ENCODE measurements around the gene EHHADH. TPM values are rescaled to one million over a fixed set of nuclear protein-coding genes. Genes with fewer than 3 reads are reported as not detected.

Gene EHHADH
- total RNA-seq, 1 experiment from 2014 or later = 10.7 TPM

DNA sequence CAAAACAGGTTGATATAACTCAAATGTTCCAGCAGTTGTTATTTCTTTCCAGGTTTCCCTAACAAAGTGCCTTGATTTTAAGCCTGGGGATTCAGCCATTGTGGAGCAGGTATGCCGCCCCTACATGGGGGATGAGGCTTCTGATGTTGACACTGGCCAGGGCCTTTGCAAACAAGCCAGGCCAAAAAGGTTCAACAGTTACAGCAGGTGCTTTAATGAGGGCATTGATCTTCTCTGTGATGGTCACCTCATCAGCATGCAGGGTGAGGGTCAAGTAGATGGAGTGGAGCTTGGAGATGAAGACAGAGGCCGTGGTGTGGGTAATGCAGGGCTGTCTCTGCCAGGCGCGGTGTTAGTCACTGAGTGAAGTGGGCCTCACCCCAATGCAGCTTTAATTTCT is 22.6 kb upstream of the EHHADH start:
- Histone ChIP-seq H3K4me1 (ENCODE audit: control insufficient read depth in 1 of 2, insufficient read depth in 2 of 2, low read length in 2 of 2) (peaks cover 0 to 8% of the 10 kb centered on the region in 2 experiments; a peak in 2 of 4 replicates), H3K79me2 (ENCODE audit: insufficient read depth, low read length) (no peaks in the 10 kb centered on the region), H2AFZ (ENCODE audit: low read depth, low read length, poor library complexity, severe bottlenecking) (no peak overlapping the region), H3K4me2 (ENCODE audit: low read length) (no peak overlapping the region), H3K36me3 (ENCODE audit: control insufficient read depth in 1 of 2, insufficient read depth in 2 of 2, low read length in 2 of 2) (no peaks in the 10 kb centered on the region), H3K9me2 (ENCODE audit: insufficient read depth) (no peaks in the 10 kb centered on the region), H3K9me3 (ENCODE audit: control insufficient read depth in 1 of 2, insufficient read depth in 1 of 2, low read depth in 1 of 2, low read length in 2 of 2) (no peaks in the 10 kb centered on the region), H3K27me3 (ENCODE audit: insufficient read depth, low read length) (peaks cover 6% of the 10 kb centered on the region; the same call in 1 of the 2 replicates), H3K4me3 (replicated peaks in 1 of 2; ENCODE audit: low read depth in 1 of 2, low read length in 2 of 2) (no peak overlapping the region), H3K27ac (ENCODE audit: low read depth, low read length) (no peak overlapping the region), H4K20me1 (ENCODE audit: insufficient read depth) (no peaks in the 10 kb centered on the region), H3K9ac (ENCODE audit: low read length) (no peak overlapping the region)
- no TSS peak for BruUV-seq (replicated peaks)
- intact Hi-C loops (cut with micrococcal nuclease) = no loop called here
- CTCF ChIA-PET = no interaction called here
- RAD21 ChIA-PET (ENCODE audit: low non-redundant PET in 1 of 2, low total read pairs in 2 of 2, uncharacterized antibody in 2 of 2, unreplicated experiment in 2 of 2) = no interaction called here
- no peak for TF ChIP-seq CEBPB (IDR thresholded peaks at IDR 0.05; ENCODE audit: low read depth)
- TF ChIP-seq YY1 (IDR thresholded peaks at IDR 0.05; ENCODE audit: extremely low read depth, insufficient replicate concordance, low read depth, low read length) = no peak
- TF ChIP-seq EZH2 (IDR thresholded peaks at IDR 0.05) = no peak
- TF ChIP-seq ELF1 (IDR thresholded peaks at IDR 0.05; ENCODE audit: borderline replicate concordance, low read depth) = no peak
- POLR2A ChIA-PET = no interaction called here
- no peak for DNase-seq (ENCODE audit: low read depth, low spot score)
- no peak for ATAC-seq

DNA sequence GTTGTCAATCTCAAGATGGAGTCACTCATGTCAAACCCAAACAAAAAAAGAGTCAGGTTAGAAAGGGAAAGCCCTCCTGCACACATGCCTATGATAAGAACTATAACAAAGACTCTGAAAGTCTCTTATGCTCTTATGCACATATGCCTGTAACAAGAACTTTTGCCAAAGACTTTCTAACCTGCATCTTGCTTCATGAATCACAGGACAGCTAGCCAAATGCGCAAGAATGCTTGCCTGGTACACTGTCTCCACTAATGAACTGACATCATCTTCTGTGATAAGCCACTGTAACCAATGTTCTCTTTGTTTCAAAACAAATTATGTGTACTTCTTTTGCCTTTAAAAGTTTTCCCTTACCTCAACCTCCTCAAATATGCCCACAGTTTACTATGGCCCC is 18.2 kb upstream of the EHHADH start:
- no peak for ATAC-seq
- no TSS peak for BruUV-seq (replicated peaks)
- Histone ChIP-seq H3K4me3 (replicated peaks in 1 of 2; ENCODE audit: low read depth in 1 of 2, low read length in 2 of 2) (no peak overlapping the region), H3K4me1 (ENCODE audit: control insufficient read depth in 1 of 2, insufficient read depth in 2 of 2, low read length in 2 of 2) (no peaks in the 10 kb centered on the region), H3K27ac (ENCODE audit: low read depth, low read length) (no peak overlapping the region), H2AFZ (ENCODE audit: low read depth, low read length, poor library complexity, severe bottlenecking) (no peak overlapping the region), H4K20me1 (ENCODE audit: insufficient read depth) (no peaks in the 10 kb centered on the region), H3K9me2 (ENCODE audit: insufficient read depth) (no peaks in the 10 kb centered on the region), H3K9me3 (ENCODE audit: control insufficient read depth in 1 of 2, insufficient read depth in 1 of 2, low read depth in 1 of 2, low read length in 2 of 2) (no peaks in the 10 kb centered on the region), H3K27me3 (ENCODE audit: insufficient read depth, low read length) (peaks cover 24% of the 10 kb centered on the region; the same call in 1 of the 2 replicates), H3K9ac (ENCODE audit: low read length) (no peak overlapping the region), H3K36me3 (ENCODE audit: control insufficient read depth in 1 of 2, insufficient read depth in 2 of 2, low read length in 2 of 2) (no peaks in the 10 kb centered on the region), H3K79me2 (ENCODE audit: insufficient read depth, low read length) (no peaks in the 10 kb centered on the region), H3K4me2 (ENCODE audit: low read length) (no peak overlapping the region)
- intact Hi-C loops (cut with micrococcal nuclease) = no loop called here
- CTCF ChIA-PET = no interaction called here
- RAD21 ChIA-PET (ENCODE audit: low non-redundant PET in 1 of 2, low total read pairs in 2 of 2, uncharacterized antibody in 2 of 2, unreplicated experiment in 2 of 2) = no interaction called here
- POLR2A ChIA-PET = no interaction called here
- no peak for DNase-seq (ENCODE audit: low read depth, low spot score)
- TF ChIP-seq CBX3 (IDR thresholded peaks at IDR 0.05; ENCODE audit: low read depth) = no peak
- TF ChIP-seq, protein P1, sequence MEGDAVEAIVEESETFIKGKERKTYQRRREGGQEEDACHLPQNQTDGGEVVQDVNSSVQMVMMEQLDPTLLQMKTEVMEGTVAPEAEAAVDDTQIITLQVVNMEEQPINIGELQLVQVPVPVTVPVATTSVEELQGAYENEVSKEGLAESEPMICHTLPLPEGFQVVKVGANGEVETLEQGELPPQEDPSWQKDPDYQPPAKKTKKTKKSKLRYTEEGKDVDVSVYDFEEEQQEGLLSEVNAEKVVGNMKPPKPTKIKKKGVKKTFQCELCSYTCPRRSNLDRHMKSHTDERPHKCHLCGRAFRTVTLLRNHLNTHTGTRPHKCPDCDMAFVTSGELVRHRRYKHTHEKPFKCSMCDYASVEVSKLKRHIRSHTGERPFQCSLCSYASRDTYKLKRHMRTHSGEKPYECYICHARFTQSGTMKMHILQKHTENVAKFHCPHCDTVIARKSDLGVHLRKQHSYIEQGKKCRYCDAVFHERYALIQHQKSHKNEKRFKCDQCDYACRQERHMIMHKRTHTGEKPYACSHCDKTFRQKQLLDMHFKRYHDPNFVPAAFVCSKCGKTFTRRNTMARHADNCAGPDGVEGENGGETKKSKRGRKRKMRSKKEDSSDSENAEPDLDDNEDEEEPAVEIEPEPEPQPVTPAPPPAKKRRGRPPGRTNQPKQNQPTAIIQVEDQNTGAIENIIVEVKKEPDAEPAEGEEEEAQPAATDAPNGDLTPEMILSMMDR (IDR thresholded peaks at IDR 0.05 in 2 of 3, conservative IDR thresholded peaks at IDR 0.05 in 1 of 3; ENCODE audit: borderline replicate concordance in 1 of 3, insufficient read depth in 1 of 3, low read depth in 2 of 3, low read length in 2 of 3) = no peak
- TF ChIP-seq TCF7L2 (IDR thresholded peaks at IDR 0.05; ENCODE audit: borderline replicate concordance, extremely low read depth, insufficient read depth, insufficient read length) = no peak
- TF ChIP-seq SIN3A (IDR thresholded peaks at IDR 0.05; ENCODE audit: low read depth) = no peak
- TF ChIP-seq POLR2AphosphoS5 (IDR thresholded peaks at IDR 0.05; ENCODE audit: low read depth, low read length) = no peak
- TF ChIP-seq CEBPB (IDR thresholded peaks at IDR 0.05; ENCODE audit: low read depth) = no peak
- TF ChIP-seq YY1 (IDR thresholded peaks at IDR 0.05; ENCODE audit: extremely low read depth, insufficient replicate concordance, low read depth, low read length) = no peak

Data from HCT116 (cell line).